AG09319 (cell line): ENCODE measurements around the gene SLC4A9.

Experiments used
- DNase-seq: peaks from one replicate; pipeline ENCODE4 v3.0.0-alpha.2; 2010; ENCODE audit warnings: low read depth; ENCODE audit errors: extremely low read depth
- CTCF ChIP-seq: IDR thresholded peaks from 2 replicates; pipeline ENCODE4 v1.5.1; 2011; ENCODE audit warnings: low read depth, mild to moderate bottlenecking, inconsistent platforms, low read length, moderate library complexity

The SLC4A9 gene, protein sequence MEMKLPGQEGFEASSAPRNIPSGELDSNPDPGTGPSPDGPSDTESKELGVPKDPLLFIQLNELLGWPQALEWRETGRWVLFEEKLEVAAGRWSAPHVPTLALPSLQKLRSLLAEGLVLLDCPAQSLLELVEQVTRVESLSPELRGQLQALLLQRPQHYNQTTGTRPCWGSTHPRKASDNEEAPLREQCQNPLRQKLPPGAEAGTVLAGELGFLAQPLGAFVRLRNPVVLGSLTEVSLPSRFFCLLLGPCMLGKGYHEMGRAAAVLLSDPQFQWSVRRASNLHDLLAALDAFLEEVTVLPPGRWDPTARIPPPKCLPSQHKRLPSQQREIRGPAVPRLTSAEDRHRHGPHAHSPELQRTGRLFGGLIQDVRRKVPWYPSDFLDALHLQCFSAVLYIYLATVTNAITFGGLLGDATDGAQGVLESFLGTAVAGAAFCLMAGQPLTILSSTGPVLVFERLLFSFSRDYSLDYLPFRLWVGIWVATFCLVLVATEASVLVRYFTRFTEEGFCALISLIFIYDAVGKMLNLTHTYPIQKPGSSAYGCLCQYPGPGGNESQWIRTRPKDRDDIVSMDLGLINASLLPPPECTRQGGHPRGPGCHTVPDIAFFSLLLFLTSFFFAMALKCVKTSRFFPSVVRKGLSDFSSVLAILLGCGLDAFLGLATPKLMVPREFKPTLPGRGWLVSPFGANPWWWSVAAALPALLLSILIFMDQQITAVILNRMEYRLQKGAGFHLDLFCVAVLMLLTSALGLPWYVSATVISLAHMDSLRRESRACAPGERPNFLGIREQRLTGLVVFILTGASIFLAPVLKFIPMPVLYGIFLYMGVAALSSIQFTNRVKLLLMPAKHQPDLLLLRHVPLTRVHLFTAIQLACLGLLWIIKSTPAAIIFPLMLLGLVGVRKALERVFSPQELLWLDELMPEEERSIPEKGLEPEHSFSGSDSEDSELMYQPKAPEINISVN

DNA sequence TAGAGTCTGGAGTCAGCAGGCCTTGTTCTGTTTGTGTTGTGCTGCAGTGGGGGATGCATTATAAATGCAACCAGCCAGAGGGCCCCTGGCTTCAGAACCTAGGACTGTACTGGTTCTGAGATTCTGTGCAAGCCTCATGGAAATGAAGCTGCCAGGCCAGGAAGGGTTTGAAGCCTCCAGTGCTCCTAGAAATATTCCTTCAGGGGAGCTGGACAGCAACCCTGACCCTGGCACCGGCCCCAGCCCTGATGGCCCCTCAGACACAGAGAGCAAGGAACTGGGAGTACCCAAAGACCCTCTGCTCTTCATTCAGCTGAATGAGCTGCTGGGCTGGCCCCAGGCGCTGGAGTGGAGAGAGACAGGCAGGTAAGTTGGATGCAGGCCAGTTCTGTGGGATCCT, at the start of gene SLC4A9:
SLC4A9 (plus strand) TSS at position 94 of the 400 bp plus-strand sequence; CDS start at position 137, 43 bp downstream.
- no peak for TF ChIP-seq CTCF

DNA sequence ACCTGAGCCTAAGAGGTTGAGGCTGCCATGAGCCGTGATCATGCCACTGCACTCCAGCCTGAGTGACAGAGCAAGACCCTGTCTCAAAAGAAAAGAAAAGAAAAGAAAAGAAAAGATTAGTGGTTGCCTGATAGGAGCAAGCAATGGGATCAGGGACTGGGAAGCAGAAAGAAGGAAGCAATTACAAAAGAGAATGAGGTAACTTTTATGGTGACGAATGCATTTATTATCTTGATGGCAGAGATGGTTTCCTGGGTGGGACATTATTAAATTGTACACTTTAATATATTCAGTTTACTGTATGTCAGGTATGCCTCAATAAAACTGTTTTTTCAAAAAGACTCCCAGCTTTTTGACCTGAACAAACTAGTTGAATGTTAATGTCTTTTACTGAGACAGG, 49.6 kb upstream of the SLC4A9 start:
- no peak for TF ChIP-seq CTCF
- no peak for DNase-seq

More for the DNA sequence above, at the start of gene SLC4A9:
- DNase-seq: no peak

DNA sequence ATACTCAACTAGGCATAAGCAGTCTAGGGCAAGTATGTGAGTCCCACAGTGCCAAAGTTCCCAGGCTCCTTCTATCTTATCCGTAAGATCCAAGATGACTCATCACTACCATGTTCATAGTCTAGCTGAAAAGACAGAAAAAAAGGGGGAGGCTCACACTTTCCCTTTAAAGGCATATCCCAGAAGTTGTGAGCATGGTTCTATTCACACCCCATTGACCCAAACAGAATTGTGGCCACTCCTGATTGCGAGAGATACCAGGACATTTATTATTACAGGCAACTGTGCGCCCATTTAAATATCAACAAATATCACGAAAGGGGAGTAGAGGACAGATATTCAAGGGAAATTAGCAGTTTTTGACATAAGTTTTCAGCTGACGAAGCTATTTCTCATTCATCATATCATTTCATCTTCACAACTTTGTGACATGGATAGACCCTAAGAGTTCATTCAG, 49.0 kb upstream of the SLC4A9 start:
- TF ChIP-seq CTCF: no peak
- DNase-seq: no peak

GRCh38 chr5:140312067-140312790, 47.8 kb upstream of the SLC4A9 start:
- DNase-seq: peak; percentile 56

GRCh38 chr5:140312791-140313189, 47.2 kb upstream of the SLC4A9 start:
- DNase-seq: no peak
- no peak for TF ChIP-seq CTCF

More at GRCh38 chr5:140312067-140312790, 47.8 kb upstream of the SLC4A9 start:
- no peak for TF ChIP-seq CTCF

DNA sequence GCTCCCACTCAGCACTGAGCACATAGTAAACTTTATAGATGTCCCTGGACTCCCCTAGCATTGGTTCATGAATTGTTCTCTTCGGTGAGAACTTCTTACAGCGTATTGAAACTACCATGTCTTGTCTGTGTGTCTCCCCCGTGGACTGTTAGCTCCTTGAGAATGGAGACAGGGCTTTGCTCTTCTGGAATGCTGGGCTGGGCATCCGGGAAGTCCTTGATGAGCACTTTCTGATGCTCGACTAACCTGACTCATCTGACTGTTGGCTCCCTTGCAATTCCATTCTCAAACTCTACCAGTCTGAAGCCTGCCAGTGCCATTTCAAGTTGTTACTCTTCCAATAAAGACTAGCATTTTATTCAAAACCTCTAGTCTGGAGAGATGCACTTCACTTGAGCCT, 42.1 kb upstream of the SLC4A9 start:
- no peak for TF ChIP-seq CTCF
- no peak for DNase-seq
